Type B pancreatic cell (in vitro differentiated cells): Measurements from ENCODE around the gene SMYD3. TPM values are rescaled to one million over a fixed set of nuclear protein-coding genes. Genes with fewer than 3 reads are reported as not detected.

Experiments used
- DNase-seq: peaks from one replicate; pipeline ENCODE4 v3.0.0; 2021; ENCODE audit warnings: mixed read lengths; ENCODE audit not compliant: unreplicated experiment; ENCODE audit errors: extremely low spot score
- H3K27ac Mint-ChIP-seq: 2 replicates; pipeline ENCODE4 v1.8.0; 2021; ENCODE audit warnings: mild to moderate bottlenecking, mixed read lengths
- H3K27me3 Mint-ChIP-seq: 2 replicates; pipeline ENCODE4 v1.8.0; 2021; ENCODE audit warnings: mixed read lengths
- H3K36me3 Mint-ChIP-seq: 2 replicates; pipeline ENCODE4 v1.8.0; 2021; ENCODE audit warnings: mixed read lengths
- H3K4me1 Mint-ChIP-seq: one replicate; pipeline ENCODE4 v1.8.0; 2021; ENCODE audit warnings: mixed read lengths; ENCODE audit not compliant: unreplicated experiment
- H3K4me3 Mint-ChIP-seq: 2 replicates; pipeline ENCODE4 v1.8.0; 2021; ENCODE audit warnings: mild to moderate bottlenecking, mixed read lengths
- H3K9me3 Mint-ChIP-seq: 2 replicates; pipeline ENCODE4 v1.8.0; 2021; ENCODE audit warnings: mixed read lengths
- CTCF ChIP-seq: fragments of 200-600 bp; sonication (generic); conservative IDR thresholded peaks from 2 replicates; pipeline ENCODE4 v1.5.0; 2021; ENCODE audit warnings: antibody characterized with exemption, mild to moderate bottlenecking
- total RNA-seq: library from RNA; stranded (reverse); gene quantifications from 2 replicates; pipeline ENCODE4 v1.2.1, GENCODE V29; 2021; ENCODE audit warnings: low replicate concordance

Gene SMYD3
- total RNA-seq, 1 donor from 2014 or later, result 19.4 TPM

GRCh38 chr1:246271516-246271915 is 235.6 kb downstream of the SMYD3 start:
- Mint-ChIP-seq H3K9me3 (peaks cover 5% of the 10 kb centered on the region), H3K27ac (no peak overlapping the region), H3K36me3 (no peaks in the 10 kb centered on the region), H3K4me3 (no peak overlapping the region), H3K27me3 (no peaks in the 10 kb centered on the region), H3K4me1 (no peaks in the 10 kb centered on the region)
- TF ChIP-seq CTCF, result no peak
- no peak for DNase-seq

GRCh38 chr1:246270236-246270635 is 236.8 kb downstream of the SMYD3 start:
- no peaks in the 10 kb centered on the region for H3K36me3 Mint-ChIP-seq
- no peak overlapping the region for H3K4me3 Mint-ChIP-seq
- H3K27me3 Mint-ChIP-seq, result no peaks in the 10 kb centered on the region
- H3K9me3 Mint-ChIP-seq, result peaks cover 5% of the 10 kb centered on the region
- no peak for TF ChIP-seq CTCF
- no peak overlapping the region for H3K27ac Mint-ChIP-seq
- H3K4me1 Mint-ChIP-seq, result no peaks in the 10 kb centered on the region
- DNase-seq, result no peak

GRCh38 chr1:246269466-246269865 is 237.6 kb downstream of the SMYD3 start:
- no peak for DNase-seq
- Mint-ChIP-seq H3K27me3 (no peaks in the 10 kb centered on the region), H3K4me3 (no peak overlapping the region), H3K36me3 (no peaks in the 10 kb centered on the region), H3K27ac (no peak overlapping the region), H3K9me3 (peaks cover 5% of the 10 kb centered on the region), H3K4me1 (no peaks in the 10 kb centered on the region)
- no peak for TF ChIP-seq CTCF

- no peaks in the 10 kb centered on the region for H3K4me1 Mint-ChIP-seq
- no peak for TF ChIP-seq CTCF
- H3K4me3 Mint-ChIP-seq, result no peak overlapping the region
- no peaks in the 10 kb centered on the region for H3K36me3 Mint-ChIP-seq
- no peaks in the 10 kb centered on the region for H3K27me3 Mint-ChIP-seq
- no peaks in the 10 kb centered on the region for H3K9me3 Mint-ChIP-seq
- DNase-seq, result no peak
- no peak overlapping the region for H3K27ac Mint-ChIP-seq
Observed at GRCh38 chr1:246267896-246268295, 239.2 kb downstream of the SMYD3 start.

GRCh38 chr1:246267426-246267825 is 239.7 kb downstream of the SMYD3 start:
- Mint-ChIP-seq H3K27me3 (no peaks in the 10 kb centered on the region), H3K36me3 (no peaks in the 10 kb centered on the region), H3K4me1 (no peaks in the 10 kb centered on the region), H3K27ac (no peak overlapping the region), H3K4me3 (no peak overlapping the region), H3K9me3 (no peaks in the 10 kb centered on the region)
- no peak for DNase-seq
- TF ChIP-seq CTCF, result no peak

- no peaks in the 10 kb centered on the region for H3K4me1 Mint-ChIP-seq
- H3K4me3 Mint-ChIP-seq, result no peak overlapping the region
- no peak for TF ChIP-seq CTCF
- no peaks in the 10 kb centered on the region for H3K27me3 Mint-ChIP-seq
- H3K9me3 Mint-ChIP-seq, result no peaks in the 10 kb centered on the region
- no peak overlapping the region for H3K27ac Mint-ChIP-seq
- no peak for DNase-seq
- no peaks in the 10 kb centered on the region for H3K36me3 Mint-ChIP-seq
Observed at GRCh38 chr1:246265481-246265880, 241.6 kb downstream of the SMYD3 start.
